OCI-LY7 (cell line): Measurements from ENCODE around the gene FERMT3.

ENCODE experiments used
- CTCF ChIP-seq: fragments of 200-600 bp; sonication (generic); conservative IDR thresholded peaks from 2 replicates; pipeline ENCODE4 v1.5.1; 2014; ENCODE audit warnings: mild to moderate bottlenecking, antibody characterized with exemption, low read length, moderate library complexity, mixed read lengths
- EZH2phosphoT487 ChIP-seq: fragments of 200-600 bp; sonication (generic); IDR thresholded peaks from 2 replicates; pipeline ENCODE4 v1.6.1; 2018; ENCODE audit warnings: low read depth, borderline replicate concordance, mild to moderate bottlenecking, mixed run types, antibody characterized with exemption, low read length, moderate library complexity, mixed read lengths

GRCh38 chr11:64243236-64243854, 36.8 kb downstream of the FERMT3 start:
- TF ChIP-seq CTCF (no peak), EZH2phosphoT487 (no peak)
